Transverse colon (tissue), 4 donors: ENCODE data around the gene CD164. TPM values are rescaled to one million over a fixed set of nuclear protein-coding genes. Genes with fewer than 3 reads are reported as not detected.

Source experiments
- DNase-seq: peaks from one replicate; pipeline ENCODE4 v3.0.0-alpha.2; 2019
- H3K27ac ChIP-seq, 4 donors: fragments of 200-600 bp; sonication (generic); 2 replicates each; pipeline ENCODE4 v1.5.1; 2016 to 2018; ENCODE audit warnings: inconsistent platforms in 4 of 4
- H3K27me3 ChIP-seq: fragments of 200-600 bp; sonication (generic); 2 replicates; pipeline ENCODE4 v1.5.1; 2017; ENCODE audit warnings: inconsistent platforms
- H3K36me3 ChIP-seq, 4 donors: fragments of 200-600 bp; sonication (generic); 2 replicates each; pipeline ENCODE4 v1.5.1; 2017 to 2019; ENCODE audit warnings: inconsistent platforms in 4 of 4
- H3K4me1 ChIP-seq, 4 donors: fragments of 200-600 bp; sonication (generic); 2 replicates each; pipeline ENCODE4 v1.5.1; 2017 to 2020; ENCODE audit warnings: inconsistent platforms in 4 of 4
- H3K4me3 ChIP-seq, 4 donors: fragments of 200-600 bp; sonication (generic); 1 replicate in 1 of 4; 2 replicates in 3 of 4; pipeline versions ENCODE4 v1.5.1 to v1.6.1; 2017 to 2019; ENCODE audit warnings: inconsistent platforms in 4 of 4
- H3K9me3 ChIP-seq, 2 donors: fragments of 200-600 bp; sonication (generic); 2 replicates each; pipeline ENCODE4 v1.5.1; 2017 to 2019; ENCODE audit warnings: inconsistent platforms in 2 of 2
- EP300 ChIP-seq: sonication (generic); formaldehyde crosslinking; IDR thresholded peaks from one replicate; pipeline ENCODE4 v1.6.1; 2017; ENCODE audit warnings: antibody characterized with exemption, low read depth
- POLR2A ChIP-seq: fragments of 450-650 bp; IDR thresholded peaks from one replicate; pipeline ENCODE4 v1.6.1; 2016; ENCODE audit warnings: antibody characterized with exemption, mild to moderate bottlenecking, moderate library complexity
- POLR2AphosphoS5 ChIP-seq, 3 donors: sonication (generic); formaldehyde crosslinking; IDR thresholded peaks; one replicate each; pipeline ENCODE4 v1.6.1; 2016; ENCODE audit warnings: antibody characterized with exemption in 3 of 3
- WGBS, 2 donors: methylation state at CpG; one replicate each; pipeline ENCODE4 v1.1.5; 2018; ENCODE audit warnings: low coverage in 1 of 2; 5-methylcytosine and 5-hydroxymethylcytosine counted together
- in situ Hi-C, 4 donors: fragments of 200-750 bp; cut with MboI; loops; one replicate each; pipeline versions ENCODE4 v1.15.0 to v1.15.1; 2017; ENCODE audit warnings: low sequenced_read_pairs in 3 of 4, low pct_ligation_motif_present in 1 of 4, low pct_unique_long_range_greater_than_20kb in 1 of 4
- intact Hi-C: fragments of 100-400 bp; cut with DNase I; formaldehyde crosslinking; loops from one replicate; pipeline ENCODE4 v1.15.1; 2023; ENCODE audit warnings: low total_unique reads
- total RNA-seq, 4 donors: library from RNA; depleted of rRNA; stranded (reverse); fragments of >200 nt; gene quantifications; one replicate each; pipeline ENCODE4 v1.1.0, GENCODE V29; 2016
- TF ChIP-seq, protein P1 (sequence below), 5 experiments: fragments of 200-600 bp in 3 of 5; fragments of 450-650 bp in 2 of 5; sonication (generic) in 3 of 5; IDR thresholded peaks; 1 replicate in 2 of 5; 2 replicates in 3 of 5; pipeline ENCODE4 v1.5.1; 2016 to 2017; ENCODE audit warnings: antibody characterized with exemption in 5 of 5, inconsistent platforms in 3 of 5, mild to moderate bottlenecking in 2 of 5, moderate library complexity in 1 of 5

Gene CD164
- total RNA-seq, 4 donors from 2014 or later: 109 to 448 (median 313) TPM

- in situ Hi-C loops: no loop called here
- no peak for DNase-seq
Measured at GRCh38 chr6:109326351-109326750, 55.9 kb downstream of the CD164 start.

GRCh38 chr6:109325400-109325801 lies 56.9 kb downstream of the CD164 start:
- H3K27ac ChIP-seq: no peak overlapping the region
- WGBS, 2 donors: 72 to 81% methylated on average over 8 of the region's 8 CpGs

More at GRCh38 chr6:109326351-109326750, 55.9 kb downstream of the CD164 start:
- no peaks in the 10 kb centered on the region for H3K27me3 ChIP-seq
- no peaks in the 10 kb centered on the region for H3K36me3 ChIP-seq
- 55 to 68% methylated on average over 6 to 7 of the region's 7 CpGs for WGBS, 2 donors
- H3K9me3 ChIP-seq: no peaks in the 10 kb centered on the region
- H3K27ac ChIP-seq: no peak overlapping the region
- no peak overlapping the region for H3K4me3 ChIP-seq
- H3K4me1 ChIP-seq: peaks cover 0 to 6% (median 0%) of the 10 kb centered on the region in 4 donors
- TF ChIP-seq, protein P1, sequence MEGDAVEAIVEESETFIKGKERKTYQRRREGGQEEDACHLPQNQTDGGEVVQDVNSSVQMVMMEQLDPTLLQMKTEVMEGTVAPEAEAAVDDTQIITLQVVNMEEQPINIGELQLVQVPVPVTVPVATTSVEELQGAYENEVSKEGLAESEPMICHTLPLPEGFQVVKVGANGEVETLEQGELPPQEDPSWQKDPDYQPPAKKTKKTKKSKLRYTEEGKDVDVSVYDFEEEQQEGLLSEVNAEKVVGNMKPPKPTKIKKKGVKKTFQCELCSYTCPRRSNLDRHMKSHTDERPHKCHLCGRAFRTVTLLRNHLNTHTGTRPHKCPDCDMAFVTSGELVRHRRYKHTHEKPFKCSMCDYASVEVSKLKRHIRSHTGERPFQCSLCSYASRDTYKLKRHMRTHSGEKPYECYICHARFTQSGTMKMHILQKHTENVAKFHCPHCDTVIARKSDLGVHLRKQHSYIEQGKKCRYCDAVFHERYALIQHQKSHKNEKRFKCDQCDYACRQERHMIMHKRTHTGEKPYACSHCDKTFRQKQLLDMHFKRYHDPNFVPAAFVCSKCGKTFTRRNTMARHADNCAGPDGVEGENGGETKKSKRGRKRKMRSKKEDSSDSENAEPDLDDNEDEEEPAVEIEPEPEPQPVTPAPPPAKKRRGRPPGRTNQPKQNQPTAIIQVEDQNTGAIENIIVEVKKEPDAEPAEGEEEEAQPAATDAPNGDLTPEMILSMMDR (IDR thresholded peaks at IDR 0.05): no peak
- no peak for TF ChIP-seq POLR2A
- TF ChIP-seq POLR2AphosphoS5 (IDR thresholded peaks at IDR 0.05): no peak
- no peak for TF ChIP-seq EP300
- intact Hi-C loops: no loop called here

GRCh38 chr6:109323241-109323640 lies 59.0 kb downstream of the CD164 start:
- TF ChIP-seq, protein P1 (IDR thresholded peaks at IDR 0.05): no peak
- TF ChIP-seq POLR2A (no peak), POLR2AphosphoS5 (IDR thresholded peaks at IDR 0.05) (no peak), EP300 (no peak)
- in situ Hi-C loops: no loop called here
- intact Hi-C loops: no loop called here

More at GRCh38 chr6:109325400-109325801, 56.9 kb downstream of the CD164 start:
- Histone ChIP-seq H3K36me3 (no peaks in the 10 kb centered on the region), H3K4me1 (peaks cover 0 to 8% (median under 1%) of the 10 kb centered on the region in 4 donors), H3K27me3 (no peaks in the 10 kb centered on the region), H3K4me3 (no peak overlapping the region), H3K9me3 (no peaks in the 10 kb centered on the region)
- in situ Hi-C loops: no loop called here
- intact Hi-C loops: no loop called here
- DNase-seq: no peak
- TF ChIP-seq EP300 (no peak), POLR2A (no peak), POLR2AphosphoS5 (IDR thresholded peaks at IDR 0.05) (no peak)
- TF ChIP-seq, protein P1 (IDR thresholded peaks at IDR 0.05): no peak

DNA sequence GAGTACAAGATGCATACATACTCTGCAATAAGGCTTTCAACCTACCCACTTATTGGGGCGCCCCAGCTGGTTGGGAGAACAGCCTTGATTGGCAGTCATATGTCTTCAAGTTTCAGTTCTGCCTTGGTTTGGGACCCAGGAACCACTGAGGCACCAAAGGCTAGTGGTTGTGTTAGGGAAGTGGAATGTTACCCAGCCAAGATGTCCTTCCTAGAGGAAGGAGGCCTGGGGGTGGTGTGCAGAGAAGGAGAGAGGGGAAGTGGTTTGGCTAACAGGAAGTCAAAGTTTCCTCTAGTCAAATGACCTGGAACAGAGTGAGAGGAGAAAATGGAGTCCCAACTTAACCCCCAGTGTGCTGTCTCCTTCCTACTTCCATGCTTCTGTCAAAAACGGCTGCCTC lies 59.4 kb downstream of the CD164 start:
- in situ Hi-C loops (no loop called here), intact Hi-C loops (no loop called here)
- no peak for TF ChIP-seq POLR2A
- TF ChIP-seq EP300: no peak
- TF ChIP-seq POLR2AphosphoS5 (IDR thresholded peaks at IDR 0.05): no peak
- H3K27ac ChIP-seq: no peak overlapping the region
- no peak for DNase-seq
- no peaks in the 10 kb centered on the region for H3K9me3 ChIP-seq
- H3K36me3 ChIP-seq: no peaks in the 10 kb centered on the region
- H3K27me3 ChIP-seq: no peaks in the 10 kb centered on the region
- 60 to 86% methylated on average over 1 to 2 of the region's 2 CpGs for WGBS, 2 donors
- H3K4me1 ChIP-seq: peaks cover 11 to 28% (median 17%) of the 10 kb centered on the region in 4 donors
- H3K4me3 ChIP-seq: no peak overlapping the region

More at GRCh38 chr6:109323241-109323640, 59.0 kb downstream of the CD164 start:
- WGBS, 2 donors: 75 to 89% methylated on average over 1 to 5 of the region's 5 CpGs
- DNase-seq: no peak
- Histone ChIP-seq H3K27me3 (no peaks in the 10 kb centered on the region), H3K4me1 (peaks cover 9 to 26% (median 15%) of the 10 kb centered on the region in 4 donors), H3K27ac (no peak overlapping the region), H3K4me3 (no peak overlapping the region), H3K9me3 (no peaks in the 10 kb centered on the region), H3K36me3 (no peaks in the 10 kb centered on the region)

GRCh38 chr6:109321752-109322151 lies 60.5 kb downstream of the CD164 start:
- in situ Hi-C loops: no loop called here
- Histone ChIP-seq H3K27me3 (no peaks in the 10 kb centered on the region), H3K4me3 (no peak overlapping the region), H3K36me3 (no peaks in the 10 kb centered on the region), H3K9me3 (no peaks in the 10 kb centered on the region), H3K27ac (no peak overlapping the region), H3K4me1 (peaks cover 14 to 39% (median 24%) of the 10 kb centered on the region in 4 donors)
- no peak for DNase-seq
- intact Hi-C loops: no loop called here
- TF ChIP-seq EP300 (no peak), POLR2A (no peak), POLR2AphosphoS5 (IDR thresholded peaks at IDR 0.05) (no peak)
- TF ChIP-seq, protein P1 (IDR thresholded peaks at IDR 0.05): no peak
- 56 to 79% methylated on average over 1 to 8 of the region's 8 CpGs for WGBS, 2 donors
